Karpas-422 (cell line): ENCODE results near the gene KMT5B. TPM values are rescaled to one million over a fixed set of nuclear protein-coding genes. Genes with fewer than 3 reads are reported as not detected.
A peak's percentile ranks its signal among the peaks of the same experiment; 100 is the strongest.

Experiments used
- DNase-seq: peaks from one replicate; pipeline ENCODE4 v3.0.0-alpha.2; 2015
- H2AFZ ChIP-seq: fragments of 200-600 bp; sonication (generic); 2 replicates; pipeline ENCODE4 v1.6.1; 2014; ENCODE audit warnings: antibody characterized with exemption, low read length, mixed read lengths
- H3K27ac ChIP-seq: fragments of 200-600 bp; sonication (generic); 2 replicates; pipeline ENCODE4 v1.5.1; 2014; ENCODE audit warnings: mild to moderate bottlenecking, low read length, moderate library complexity
- H3K27me3 ChIP-seq: fragments of 200-600 bp; sonication (generic); 2 replicates; pipeline ENCODE4 v1.6.1; 2014; ENCODE audit warnings: low read length, mixed read lengths
- H3K36me3 ChIP-seq: fragments of 200-600 bp; sonication (generic); 2 replicates; pipeline ENCODE4 v1.6.1; 2014; ENCODE audit warnings: low read length, mixed read lengths; ENCODE audit not compliant: insufficient read depth
- H3K4me1 ChIP-seq: fragments of 200-600 bp; sonication (generic); 2 replicates; pipeline ENCODE4 v1.6.1; 2014; ENCODE audit warnings: mild to moderate bottlenecking, low read length, mixed read lengths
- H3K4me2 ChIP-seq: fragments of 200-600 bp; sonication (generic); 2 replicates; pipeline ENCODE4 v1.6.1; 2014; ENCODE audit warnings: low read length, low read depth, mild to moderate bottlenecking; ENCODE audit not compliant: poor library complexity, severe bottlenecking
- H3K4me3 ChIP-seq: fragments of 200-600 bp; sonication (generic); 2 replicates; pipeline ENCODE4 v1.5.1; 2014; ENCODE audit warnings: mild to moderate bottlenecking, antibody characterized with exemption, low read length, mixed read lengths
- H3K79me2 ChIP-seq: fragments of 200-600 bp; sonication (generic); 2 replicates; pipeline ENCODE4 v1.6.1; 2014; ENCODE audit warnings: mild to moderate bottlenecking, low read length, mixed read lengths
- H3K9ac ChIP-seq: fragments of 200-600 bp; sonication (generic); 2 replicates; pipeline ENCODE4 v1.6.0; 2014; ENCODE audit warnings: low read length
- H3K9me2 ChIP-seq: fragments of 200-600 bp; sonication (generic), shearing (Covaris generic); replicated peaks from 2 replicates; pipeline ENCODE4 v1.6.0; 2014; ENCODE audit warnings: mild to moderate bottlenecking, low read length, moderate library complexity; ENCODE audit not compliant: insufficient read depth
- H3K9me3 ChIP-seq: fragments of 300-700, 200-600 bp; sonication (generic); 2 replicates; pipeline ENCODE4 v1.6.1; 2014; ENCODE audit warnings: low read length, mixed read lengths
- H4K20me1 ChIP-seq: fragments of 200-600 bp; sonication (generic); 2 replicates; pipeline ENCODE4 v1.6.1; 2014; ENCODE audit warnings: mild to moderate bottlenecking, antibody characterized with exemption, low read length, low read depth; ENCODE audit not compliant: insufficient read depth
- total RNA-seq: library from RNA; depleted of rRNA; stranded (reverse); fragments of >200 nt; shearing (Covaris generic); gene quantifications from 2 replicates; pipeline ENCODE4 v1.2.3, GENCODE V29; 2014; ENCODE audit warnings: low replicate concordance

KMT5B gene
- total RNA-seq, 1 experiment from 2014 or later = 21.2 TPM

- Histone ChIP-seq H3K4me1 (peaks cover 21% of the 10 kb centered on the region), H3K27ac (no peak overlapping the region), H3K4me2 (no peak overlapping the region), H4K20me1 (no peaks in the 10 kb centered on the region), H3K36me3 (no peaks in the 10 kb centered on the region), H3K79me2 (no peaks in the 10 kb centered on the region), H3K9ac (no peak overlapping the region), H3K4me3 (no peak overlapping the region), H2AFZ (no peak overlapping the region), H3K9me3 (no peaks in the 10 kb centered on the region), H3K27me3 (no peaks in the 10 kb centered on the region), H3K9me2 (no peaks in the 10 kb centered on the region)
- no peak for DNase-seq
These were observed 75.3 kb downstream of the KMT5B start for GRCh38 chr11:68137833-68138232.

GRCh38 chr11:68136866-68137265, 76.2 kb downstream of the KMT5B start:
- H3K27me3 ChIP-seq = no peaks in the 10 kb centered on the region
- H3K4me3 ChIP-seq = no peak overlapping the region
- peaks cover 16% of the 10 kb centered on the region for H3K4me1 ChIP-seq
- H4K20me1 ChIP-seq = no peaks in the 10 kb centered on the region
- H3K9me3 ChIP-seq = peaks cover 3% of the 10 kb centered on the region; the same call in 1 of the 2 replicates
- no peaks in the 10 kb centered on the region for H3K79me2 ChIP-seq
- H3K9ac ChIP-seq = no peak overlapping the region
- H3K4me2 ChIP-seq = no peak overlapping the region
- no peak overlapping the region for H3K27ac ChIP-seq
- no peak overlapping the region for H2AFZ ChIP-seq
- H3K36me3 ChIP-seq = no peaks in the 10 kb centered on the region
- no peaks in the 10 kb centered on the region for H3K9me2 ChIP-seq
- DNase-seq = no peak

GRCh38 chr11:68135161-68135560, 77.9 kb downstream of the KMT5B start:
- Histone ChIP-seq H3K9me3 (peaks cover 3% of the 10 kb centered on the region; the same call in 1 of the 2 replicates), H2AFZ (no peak overlapping the region), H3K9me2 (no peaks in the 10 kb centered on the region), H3K36me3 (no peaks in the 10 kb centered on the region), H3K79me2 (no peaks in the 10 kb centered on the region), H4K20me1 (no peaks in the 10 kb centered on the region), H3K4me2 (no peak overlapping the region), H3K9ac (no peak overlapping the region), H3K27ac (no peak overlapping the region), H3K27me3 (no peaks in the 10 kb centered on the region), H3K4me1 (no peaks in the 10 kb centered on the region), H3K4me3 (no peak overlapping the region)
- DNase-seq = no peak

- Histone ChIP-seq H2AFZ (no peak overlapping the region), H3K27ac (no peak overlapping the region), H3K36me3 (no peaks in the 10 kb centered on the region), H3K4me1 (no peaks in the 10 kb centered on the region), H3K4me3 (no peak overlapping the region), H3K4me2 (no peak overlapping the region), H4K20me1 (no peaks in the 10 kb centered on the region), H3K27me3 (no peaks in the 10 kb centered on the region), H3K9me2 (no peaks in the 10 kb centered on the region), H3K9me3 (peaks cover 3% of the 10 kb centered on the region; the same call in 1 of the 2 replicates), H3K79me2 (no peaks in the 10 kb centered on the region), H3K9ac (no peak overlapping the region)
- DNase-seq = no peak
These were observed 79.3 kb downstream of the KMT5B start for GRCh38 chr11:68133761-68134160.

GRCh38 chr11:68130121-68130520, 83.0 kb downstream of the KMT5B start:
- no peaks in the 10 kb centered on the region for H3K79me2 ChIP-seq
- no peak overlapping the region for H2AFZ ChIP-seq
- peaks cover 29% of the 10 kb centered on the region for H3K4me1 ChIP-seq
- no peaks in the 10 kb centered on the region for H3K9me2 ChIP-seq
- no peak overlapping the region for H3K9ac ChIP-seq
- DNase-seq = no peak
- H3K4me2 ChIP-seq = no peak overlapping the region
- no peak overlapping the region for H3K4me3 ChIP-seq
- H4K20me1 ChIP-seq = no peaks in the 10 kb centered on the region
- H3K27ac ChIP-seq = no peak overlapping the region
- H3K9me3 ChIP-seq = peaks cover 3% of the 10 kb centered on the region; the same call in 1 of the 2 replicates
- no peaks in the 10 kb centered on the region for H3K27me3 ChIP-seq
- no peaks in the 10 kb centered on the region for H3K36me3 ChIP-seq

GRCh38 chr11:68128682-68129327, 84.3 kb downstream of the KMT5B start:
- H3K9ac ChIP-seq = no peak overlapping the region
- peaks cover 41% of the 10 kb centered on the region for H3K4me1 ChIP-seq
- H3K27me3 ChIP-seq = no peaks in the 10 kb centered on the region
- H3K9me2 ChIP-seq = no peaks in the 10 kb centered on the region
- no peaks in the 10 kb centered on the region for H4K20me1 ChIP-seq
- H3K79me2 ChIP-seq = no peaks in the 10 kb centered on the region
- no peak overlapping the region for H2AFZ ChIP-seq
- no peak for DNase-seq
- H3K4me3 ChIP-seq = no peak overlapping the region
- no peak overlapping the region for H3K4me2 ChIP-seq
- H3K27ac ChIP-seq = no peak overlapping the region
- H3K36me3 ChIP-seq = no peaks in the 10 kb centered on the region
- peaks cover 3% of the 10 kb centered on the region; the same call in 1 of the 2 replicates for H3K9me3 ChIP-seq

GRCh38 chr11:68127714-68128681, 85.1 kb downstream of the KMT5B start:
- Histone ChIP-seq H3K36me3 (no peaks in the 10 kb centered on the region), H2AFZ (no peak overlapping the region), H3K4me3 (no peak overlapping the region), H3K27me3 (no peaks in the 10 kb centered on the region), H3K9me3 (peaks cover 3% of the 10 kb centered on the region; the same call in 1 of the 2 replicates), H3K4me1 (peaks cover 42% of the 10 kb centered on the region), H3K79me2 (no peaks in the 10 kb centered on the region), H3K9me2 (no peaks in the 10 kb centered on the region), H4K20me1 (no peaks in the 10 kb centered on the region), H3K9ac (peak overlapping the region; percentile 37; the same call in 1 of the 2 replicates), H3K4me2 (peak overlapping the region; percentile 46), H3K27ac (peak overlapping the region; percentile 85)
- no peak for DNase-seq

GRCh38 chr11:68125164-68125563, 87.9 kb downstream of the KMT5B start:
- H3K4me1 ChIP-seq = peaks cover 54% of the 10 kb centered on the region
- no peaks in the 10 kb centered on the region for H3K27me3 ChIP-seq
- H3K27ac ChIP-seq = peak overlapping the region; percentile 85
- no peaks in the 10 kb centered on the region for H3K36me3 ChIP-seq
- H3K9me2 ChIP-seq = no peaks in the 10 kb centered on the region
- H3K9ac ChIP-seq = peak overlapping the region; percentile 22; the same call in 1 of the 2 replicates
- DNase-seq = no peak
- H3K4me2 ChIP-seq = peak overlapping the region; percentile 8
- no peak overlapping the region for H2AFZ ChIP-seq
- peaks cover 3% of the 10 kb centered on the region for H3K79me2 ChIP-seq
- no peaks in the 10 kb centered on the region for H3K9me3 ChIP-seq
- H4K20me1 ChIP-seq = peaks cover 2% of the 10 kb centered on the region; the same call in 1 of the 2 replicates
- H3K4me3 ChIP-seq = no peak overlapping the region
